HL-60 (cell line): Measurements from ENCODE around the gene EPB41L3.

Experiments
- GABPA ChIP-seq: IDR thresholded peaks from 2 replicates; pipeline ENCODE4 v1.6.1; 2012; ENCODE audit warnings: low read depth
- POLR2AphosphoS5 ChIP-seq: IDR thresholded peaks from 2 replicates; pipeline ENCODE4 v1.6.1; 2012; ENCODE audit warnings: low read depth
- SPI1 ChIP-seq: IDR thresholded peaks from 2 replicates; pipeline ENCODE4 v1.6.1; 2012; ENCODE audit warnings: low read depth, mild to moderate bottlenecking, borderline replicate concordance
- TF ChIP-seq, protein P1 (sequence below): IDR thresholded peaks from one replicate; pipeline ENCODE4 v1.5.1; 2011; ENCODE audit warnings: low read length, control low read depth, inconsistent platforms; ENCODE audit not compliant: insufficient read depth
- TF ChIP-seq, protein P2 (sequence below): IDR thresholded peaks from 2 replicates; pipeline ENCODE4 v1.6.1; 2012; ENCODE audit warnings: low read depth; ENCODE audit not compliant: insufficient replicate concordance

DNA sequence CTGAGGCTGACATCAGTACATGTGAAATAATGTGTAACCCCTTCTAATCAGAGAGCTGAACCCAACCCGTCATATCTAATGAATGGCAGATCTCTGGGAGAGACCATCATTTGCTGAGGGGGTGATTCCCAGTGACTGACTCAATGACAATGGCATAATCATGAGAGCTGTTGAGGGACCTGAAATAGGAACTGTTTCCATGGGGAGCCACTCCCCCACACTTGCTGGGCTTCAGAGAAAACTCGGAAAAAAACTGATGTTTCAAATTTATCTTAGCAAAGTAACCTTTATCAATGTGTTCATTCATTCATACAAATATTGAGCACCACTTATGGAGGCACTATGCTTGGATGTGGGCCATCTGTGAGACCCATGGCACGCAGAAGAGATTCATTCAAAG, 154.9 kb downstream of the EPB41L3 start:
- TF ChIP-seq, protein P1, sequence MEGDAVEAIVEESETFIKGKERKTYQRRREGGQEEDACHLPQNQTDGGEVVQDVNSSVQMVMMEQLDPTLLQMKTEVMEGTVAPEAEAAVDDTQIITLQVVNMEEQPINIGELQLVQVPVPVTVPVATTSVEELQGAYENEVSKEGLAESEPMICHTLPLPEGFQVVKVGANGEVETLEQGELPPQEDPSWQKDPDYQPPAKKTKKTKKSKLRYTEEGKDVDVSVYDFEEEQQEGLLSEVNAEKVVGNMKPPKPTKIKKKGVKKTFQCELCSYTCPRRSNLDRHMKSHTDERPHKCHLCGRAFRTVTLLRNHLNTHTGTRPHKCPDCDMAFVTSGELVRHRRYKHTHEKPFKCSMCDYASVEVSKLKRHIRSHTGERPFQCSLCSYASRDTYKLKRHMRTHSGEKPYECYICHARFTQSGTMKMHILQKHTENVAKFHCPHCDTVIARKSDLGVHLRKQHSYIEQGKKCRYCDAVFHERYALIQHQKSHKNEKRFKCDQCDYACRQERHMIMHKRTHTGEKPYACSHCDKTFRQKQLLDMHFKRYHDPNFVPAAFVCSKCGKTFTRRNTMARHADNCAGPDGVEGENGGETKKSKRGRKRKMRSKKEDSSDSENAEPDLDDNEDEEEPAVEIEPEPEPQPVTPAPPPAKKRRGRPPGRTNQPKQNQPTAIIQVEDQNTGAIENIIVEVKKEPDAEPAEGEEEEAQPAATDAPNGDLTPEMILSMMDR: no peak
- TF ChIP-seq, protein P2, sequence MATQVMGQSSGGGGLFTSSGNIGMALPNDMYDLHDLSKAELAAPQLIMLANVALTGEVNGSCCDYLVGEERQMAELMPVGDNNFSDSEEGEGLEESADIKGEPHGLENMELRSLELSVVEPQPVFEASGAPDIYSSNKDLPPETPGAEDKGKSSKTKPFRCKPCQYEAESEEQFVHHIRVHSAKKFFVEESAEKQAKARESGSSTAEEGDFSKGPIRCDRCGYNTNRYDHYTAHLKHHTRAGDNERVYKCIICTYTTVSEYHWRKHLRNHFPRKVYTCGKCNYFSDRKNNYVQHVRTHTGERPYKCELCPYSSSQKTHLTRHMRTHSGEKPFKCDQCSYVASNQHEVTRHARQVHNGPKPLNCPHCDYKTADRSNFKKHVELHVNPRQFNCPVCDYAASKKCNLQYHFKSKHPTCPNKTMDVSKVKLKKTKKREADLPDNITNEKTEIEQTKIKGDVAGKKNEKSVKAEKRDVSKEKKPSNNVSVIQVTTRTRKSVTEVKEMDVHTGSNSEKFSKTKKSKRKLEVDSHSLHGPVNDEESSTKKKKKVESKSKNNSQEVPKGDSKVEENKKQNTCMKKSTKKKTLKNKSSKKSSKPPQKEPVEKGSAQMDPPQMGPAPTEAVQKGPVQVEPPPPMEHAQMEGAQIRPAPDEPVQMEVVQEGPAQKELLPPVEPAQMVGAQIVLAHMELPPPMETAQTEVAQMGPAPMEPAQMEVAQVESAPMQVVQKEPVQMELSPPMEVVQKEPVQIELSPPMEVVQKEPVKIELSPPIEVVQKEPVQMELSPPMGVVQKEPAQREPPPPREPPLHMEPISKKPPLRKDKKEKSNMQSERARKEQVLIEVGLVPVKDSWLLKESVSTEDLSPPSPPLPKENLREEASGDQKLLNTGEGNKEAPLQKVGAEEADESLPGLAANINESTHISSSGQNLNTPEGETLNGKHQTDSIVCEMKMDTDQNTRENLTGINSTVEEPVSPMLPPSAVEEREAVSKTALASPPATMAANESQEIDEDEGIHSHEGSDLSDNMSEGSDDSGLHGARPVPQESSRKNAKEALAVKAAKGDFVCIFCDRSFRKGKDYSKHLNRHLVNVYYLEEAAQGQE: no peak
- TF ChIP-seq POLR2AphosphoS5: no peak
- TF ChIP-seq GABPA: no peak
- no peak for TF ChIP-seq SPI1
